Measurements from ENCODE around the gene SLC24A3.
A peak's percentile ranks its signal among the peaks of the same experiment; 100 is the strongest.

SLC24A3 gene

GRCh38 chr20:19565736-19566135 lies 353.3 kb downstream of the SLC24A3 start:
- no peak for DNase-seq

GRCh38 chr20:19566226-19566945 lies 353.9 kb downstream of the SLC24A3 start:
- peak; percentile 7 for DNase-seq

GRCh38 chr20:19568128-19568527 lies 355.7 kb downstream of the SLC24A3 start:
- DNase-seq, result no peak

- DNase-seq, result no peak
Measured at GRCh38 chr20:19571996-19572395, 359.6 kb downstream of the SLC24A3 start.

GRCh38 chr20:19577692-19578091 lies 365.2 kb downstream of the SLC24A3 start:
- DNase-seq, result no peak

GRCh38 chr20:19582782-19583181 lies 370.3 kb downstream of the SLC24A3 start:
- DNase-seq, result no peak

GRCh38 chr20:19583532-19584175 lies 371.2 kb downstream of the SLC24A3 start:
- DNase-seq, result peak; percentile 14

- DNase-seq, result no peak
Measured at GRCh38 chr20:19588241-19588640, 375.8 kb downstream of the SLC24A3 start.

- peak; percentile 30 for DNase-seq
Measured at GRCh38 chr20:19588732-19589131, 376.3 kb downstream of the SLC24A3 start.

GRCh38 chr20:19589787-19590362 lies 377.4 kb downstream of the SLC24A3 start:
- no peak for DNase-seq

- no peak for DNase-seq
Measured at GRCh38 chr20:19590382-19590781, 377.9 kb downstream of the SLC24A3 start.

- DNase-seq, result no peak
Measured at GRCh38 chr20:19593762-19594161, 381.3 kb downstream of the SLC24A3 start.

- no peak for DNase-seq
Measured at GRCh38 chr20:19594896-19595295, 382.5 kb downstream of the SLC24A3 start.

- DNase-seq, result no peak
Measured at GRCh38 chr20:19598117-19598850, 385.8 kb downstream of the SLC24A3 start.

GRCh38 chr20:19599200-19599599 lies 386.8 kb downstream of the SLC24A3 start:
- DNase-seq, result no peak

GRCh38 chr20:19600042-19600441 lies 387.6 kb downstream of the SLC24A3 start:
- no peak for DNase-seq

- no peak for DNase-seq
Measured at GRCh38 chr20:19601126-19601810, 388.8 kb downstream of the SLC24A3 start.

- no peak for DNase-seq
Measured at GRCh38 chr20:19602675-19603375, 390.4 kb downstream of the SLC24A3 start.

- no peak for DNase-seq
Measured at GRCh38 chr20:19603376-19603750, 390.9 kb downstream of the SLC24A3 start.

GRCh38 chr20:19605786-19606485 lies 393.5 kb downstream of the SLC24A3 start:
- DNase-seq, result no peak

GRCh38 chr20:19609642-19610223 lies 397.3 kb downstream of the SLC24A3 start:
- DNase-seq, result no peak
